Neural progenitor cell (in vitro differentiated cells): ENCODE results near the gene IGFBP7. TPM values are rescaled to one million over a fixed set of nuclear protein-coding genes. Genes with fewer than 3 reads are reported as not detected.
"Not testable (repeated sequence)": the region's sequence is repeated elsewhere in the genome, so short reads cannot be mapped to it uniquely, and the experiment has no call there.

Experiments used
- DNase-seq: peaks from one replicate; pipeline ENCODE4 v3.0.0-alpha.2; 2016; ENCODE audit warnings: low spot score
- H2AFZ ChIP-seq: fragments of 200-600 bp; sonication (generic); replicated peaks from 2 replicates; pipeline ENCODE4 v1.6.1; 2016; ENCODE audit warnings: antibody characterized with exemption
- H3F3A ChIP-seq: fragments of 200-600 bp; sonication (generic); 2 replicates; pipeline ENCODE4 v1.6.1; 2016; ENCODE audit warnings: antibody characterized with exemption, low read depth
- H3K27ac ChIP-seq: fragments of 200-600 bp; sonication (generic); 2 replicates; pipeline ENCODE4 v1.5.1; 2016; ENCODE audit warnings: mild to moderate bottlenecking
- H3K27me3 ChIP-seq: fragments of 200-600 bp; sonication (generic); 2 replicates; pipeline ENCODE4 v1.6.1; 2016; ENCODE audit warnings: mild to moderate bottlenecking, moderate library complexity
- H3K36me3 ChIP-seq: fragments of 200-600 bp; sonication (generic); 2 replicates; pipeline ENCODE4 v1.5.1; 2016
- H3K4me1 ChIP-seq: fragments of 200-600 bp; sonication (generic); 2 replicates; pipeline ENCODE4 v1.6.1; 2016; ENCODE audit warnings: mixed run types
- H3K4me2 ChIP-seq: fragments of 200-600 bp; sonication (generic); 2 replicates; pipeline ENCODE4 v1.6.1; 2016
- H3K4me3 ChIP-seq: fragments of 200-600 bp; sonication (generic); 2 replicates; pipeline ENCODE4 v1.5.1; 2016
- H3K79me2 ChIP-seq: fragments of 200-600 bp; sonication (generic); 2 replicates; pipeline ENCODE4 v1.6.1; 2016; ENCODE audit warnings: low read depth
- H3K9ac ChIP-seq: fragments of 200-600 bp; sonication (generic); 2 replicates; pipeline ENCODE4 v1.6.1; 2016
- H3K9me3 ChIP-seq: fragments of 200-600 bp; sonication (generic); 2 replicates; pipeline ENCODE4 v1.5.1; 2016; ENCODE audit warnings: low read depth
- H4K20me1 ChIP-seq: fragments of 200-600 bp; sonication (generic); 2 replicates; pipeline ENCODE4 v1.6.1; 2016; ENCODE audit warnings: low read depth
- H3K27ac Mint-ChIP-seq: 3 replicates; pipeline ENCODE4 v1.8.0; 2021; ENCODE audit warnings: mixed read lengths
- H3K27me3 Mint-ChIP-seq: 2 replicates; pipeline ENCODE4 v1.8.0; 2022; ENCODE audit warnings: low read depth, mild to moderate bottlenecking, inconsistent platforms, moderate library complexity, mixed read lengths; ENCODE audit not compliant: insufficient read depth
- H3K36me3 Mint-ChIP-seq: 3 replicates; pipeline ENCODE4 v1.8.0; 2021; ENCODE audit warnings: mixed read lengths
- H3K4me1 Mint-ChIP-seq: 3 replicates; pipeline ENCODE4 v1.8.0; 2021; ENCODE audit warnings: mixed read lengths
- H3K4me3 Mint-ChIP-seq: 3 replicates; pipeline ENCODE4 v1.8.0; 2021; ENCODE audit warnings: mild to moderate bottlenecking, moderate library complexity, mixed read lengths
- H3K9me3 Mint-ChIP-seq: 3 replicates; pipeline ENCODE4 v1.8.0; 2020; ENCODE audit warnings: mixed read lengths
- EZH2 ChIP-seq: fragments of 200-600 bp; sonication (generic); IDR thresholded peaks from 2 replicates; pipeline ENCODE4 v1.6.1; 2017; ENCODE audit warnings: antibody characterized with exemption, mild to moderate bottlenecking, moderate library complexity
- EZH2phosphoT487 ChIP-seq: fragments of 200-600 bp; sonication (generic); IDR thresholded peaks from 2 replicates; pipeline ENCODE4 v1.6.1; 2017; ENCODE audit warnings: antibody characterized with exemption
- total RNA-seq: library from RNA; depleted of rRNA; stranded (reverse); fragments of >200 nt; gene quantifications from 2 replicates; pipeline ENCODE4 v1.2.3, GENCODE V29; 2015; ENCODE audit warnings: low replicate concordance
- TF ChIP-seq, protein P1 (sequence below): fragments of 200-600 bp; sonication (generic); IDR thresholded peaks from 2 replicates; pipeline ENCODE4 v1.5.1; 2017; ENCODE audit warnings: antibody characterized with exemption, mild to moderate bottlenecking

The IGFBP7 gene
- total RNA-seq, 1 donor from 2014 or later, result 0.86 TPM

DNA sequence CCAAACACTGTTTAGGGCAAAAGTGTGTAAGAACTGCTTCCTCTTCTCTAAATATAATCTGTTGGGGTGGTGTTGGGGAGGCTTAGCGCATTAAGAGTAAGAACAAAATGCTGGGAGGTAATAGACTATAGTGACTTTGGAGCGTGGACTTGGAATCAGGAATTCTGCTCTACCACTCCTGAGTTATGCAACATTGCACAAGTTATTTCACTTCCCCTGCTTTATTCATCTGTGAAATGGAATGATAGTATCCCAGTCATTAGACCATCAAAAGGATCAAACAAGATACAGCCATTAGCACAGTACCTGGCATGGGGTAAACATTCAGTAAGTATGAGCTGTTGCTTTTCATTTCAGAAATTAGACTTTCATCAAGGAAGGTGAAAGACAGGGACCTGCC is 58.7 kb downstream of the IGFBP7 start:
- TF ChIP-seq EZH2, result no peak
- no peak for TF ChIP-seq EZH2phosphoT487
- TF ChIP-seq, protein P1, sequence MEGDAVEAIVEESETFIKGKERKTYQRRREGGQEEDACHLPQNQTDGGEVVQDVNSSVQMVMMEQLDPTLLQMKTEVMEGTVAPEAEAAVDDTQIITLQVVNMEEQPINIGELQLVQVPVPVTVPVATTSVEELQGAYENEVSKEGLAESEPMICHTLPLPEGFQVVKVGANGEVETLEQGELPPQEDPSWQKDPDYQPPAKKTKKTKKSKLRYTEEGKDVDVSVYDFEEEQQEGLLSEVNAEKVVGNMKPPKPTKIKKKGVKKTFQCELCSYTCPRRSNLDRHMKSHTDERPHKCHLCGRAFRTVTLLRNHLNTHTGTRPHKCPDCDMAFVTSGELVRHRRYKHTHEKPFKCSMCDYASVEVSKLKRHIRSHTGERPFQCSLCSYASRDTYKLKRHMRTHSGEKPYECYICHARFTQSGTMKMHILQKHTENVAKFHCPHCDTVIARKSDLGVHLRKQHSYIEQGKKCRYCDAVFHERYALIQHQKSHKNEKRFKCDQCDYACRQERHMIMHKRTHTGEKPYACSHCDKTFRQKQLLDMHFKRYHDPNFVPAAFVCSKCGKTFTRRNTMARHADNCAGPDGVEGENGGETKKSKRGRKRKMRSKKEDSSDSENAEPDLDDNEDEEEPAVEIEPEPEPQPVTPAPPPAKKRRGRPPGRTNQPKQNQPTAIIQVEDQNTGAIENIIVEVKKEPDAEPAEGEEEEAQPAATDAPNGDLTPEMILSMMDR, result no peak
- no peak overlapping the region for H3K4me3 Mint-ChIP-seq

DNA sequence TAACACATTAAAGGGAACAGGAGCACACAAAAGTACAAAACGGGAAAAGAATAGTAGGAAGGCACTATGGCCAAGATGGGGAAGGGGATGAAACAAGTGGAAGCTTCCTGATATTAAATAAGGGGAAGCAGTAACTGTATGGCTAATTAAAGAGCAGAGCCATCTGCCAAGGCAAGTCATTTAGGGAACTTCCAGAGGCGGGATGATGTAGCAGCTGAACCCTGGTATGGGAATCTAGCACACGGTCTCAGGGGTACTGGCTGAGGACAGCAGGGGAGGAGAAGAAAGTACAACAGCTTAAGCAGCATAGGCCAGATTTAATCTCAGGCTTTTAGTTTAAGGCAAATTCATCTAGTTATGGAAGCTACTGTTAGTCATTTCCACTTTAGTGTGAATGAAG is 59.1 kb downstream of the IGFBP7 start:
- H3K9me3 Mint-ChIP-seq, result peaks cover 9% of the 10 kb centered on the region
- H3K36me3 Mint-ChIP-seq, result peaks cover 5% of the 10 kb centered on the region
- H3K9ac ChIP-seq, result no peak overlapping the region
- no peak overlapping the region for H3K4me3 Mint-ChIP-seq
- no peaks in the 10 kb centered on the region for H3K27me3 ChIP-seq
- H3K4me1 ChIP-seq, result no peaks in the 10 kb centered on the region
- no peaks in the 10 kb centered on the region for H3K79me2 ChIP-seq
- no peak overlapping the region for H3K4me2 ChIP-seq
- no peak overlapping the region for H3K27ac Mint-ChIP-seq
- no peak for DNase-seq
- no peak overlapping the region for H3K27ac ChIP-seq
- no peak overlapping the region for H2AFZ ChIP-seq
- no peak overlapping the region for H3K4me3 ChIP-seq
- H3K9me3 ChIP-seq, result no peaks in the 10 kb centered on the region
- no peaks in the 10 kb centered on the region for H3K36me3 ChIP-seq
- no peaks in the 10 kb centered on the region for H4K20me1 ChIP-seq
- TF ChIP-seq EZH2phosphoT487 (no peak), EZH2 (no peak)
- TF ChIP-seq, protein P1, result no peak
- H3F3A ChIP-seq, result no peaks in the 10 kb centered on the region
- peaks cover 2% of the 10 kb centered on the region for H3K27me3 Mint-ChIP-seq
- peaks cover 7% of the 10 kb centered on the region for H3K4me1 Mint-ChIP-seq

More for the DNA sequence above, 58.7 kb downstream of the IGFBP7 start:
- peaks cover 12% of the 10 kb centered on the region for H3K4me1 Mint-ChIP-seq
- no peaks in the 10 kb centered on the region for H3K4me1 ChIP-seq
- no peak overlapping the region for H3K4me2 ChIP-seq
- H3K27me3 Mint-ChIP-seq, result peaks cover 2% of the 10 kb centered on the region
- H3K9ac ChIP-seq, result no peak overlapping the region
- peaks cover 5% of the 10 kb centered on the region for H3K36me3 Mint-ChIP-seq
- H3F3A ChIP-seq, result no peaks in the 10 kb centered on the region
- H2AFZ ChIP-seq, result no peak overlapping the region
- no peak overlapping the region for H3K4me3 ChIP-seq
- H3K27me3 ChIP-seq, result no peaks in the 10 kb centered on the region
- H3K79me2 ChIP-seq, result no peaks in the 10 kb centered on the region
- H3K36me3 ChIP-seq, result no peaks in the 10 kb centered on the region
- DNase-seq, result no peak
- no peak overlapping the region for H3K27ac ChIP-seq
- no peaks in the 10 kb centered on the region for H4K20me1 ChIP-seq
- no peak overlapping the region for H3K27ac Mint-ChIP-seq
- H3K9me3 ChIP-seq, result no peaks in the 10 kb centered on the region
- peaks cover 8% of the 10 kb centered on the region for H3K9me3 Mint-ChIP-seq

DNA sequence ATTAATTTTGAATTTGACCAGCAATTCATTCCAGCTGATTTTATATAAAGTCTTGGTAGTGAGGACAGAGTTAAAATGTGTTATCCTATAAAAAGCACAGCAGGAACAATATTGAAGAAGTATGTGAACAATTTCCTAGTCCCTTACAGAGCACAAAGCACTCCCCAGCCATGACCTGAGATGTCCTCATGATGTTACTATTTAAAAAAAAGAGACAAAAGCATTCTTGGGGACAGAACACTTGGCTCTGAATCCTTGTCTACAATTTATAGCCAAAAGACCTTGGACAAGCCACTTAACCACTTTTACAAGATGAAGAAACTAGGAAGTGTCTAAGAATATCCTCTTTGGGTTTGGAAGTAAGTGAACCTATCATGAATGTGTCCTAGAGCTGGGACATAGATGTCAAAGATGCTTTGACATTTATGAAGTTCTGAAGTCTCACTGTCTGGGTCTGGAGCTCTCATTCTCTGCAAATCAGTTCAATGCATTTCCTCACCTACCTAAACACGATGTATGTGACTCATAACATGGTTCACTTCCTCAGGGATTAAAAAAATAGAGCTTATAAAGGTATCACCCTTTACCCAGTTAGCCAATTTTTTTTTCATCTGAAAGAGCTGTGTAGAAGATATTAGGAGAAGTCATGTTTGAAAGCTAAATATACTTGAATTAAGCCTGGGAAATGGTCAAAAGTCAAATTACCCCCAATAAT is 61.4 kb downstream of the IGFBP7 start:
- no peak for DNase-seq
- no peak overlapping the region for H3K4me2 ChIP-seq
- TF ChIP-seq EZH2 (no peak), EZH2phosphoT487 (no peak)
- TF ChIP-seq, protein P1, result no peak
- no peaks in the 10 kb centered on the region for H3K27me3 ChIP-seq
- no peaks in the 10 kb centered on the region for H3K4me1 ChIP-seq
- H3F3A ChIP-seq, result no peaks in the 10 kb centered on the region
- no peak overlapping the region for H3K27ac Mint-ChIP-seq
- peaks cover 3% of the 10 kb centered on the region for H3K27me3 Mint-ChIP-seq
- no peaks in the 10 kb centered on the region for H4K20me1 ChIP-seq
- H3K27ac ChIP-seq, result no peak overlapping the region
- peaks cover 7% of the 10 kb centered on the region for H3K4me1 Mint-ChIP-seq
- no peak overlapping the region for H3K4me3 ChIP-seq
- H3K36me3 Mint-ChIP-seq, result peaks cover 5% of the 10 kb centered on the region
- no peaks in the 10 kb centered on the region for H3K79me2 ChIP-seq
- no peak overlapping the region for H3K9ac ChIP-seq
- no peak overlapping the region for H2AFZ ChIP-seq
- no peaks in the 10 kb centered on the region for H3K9me3 ChIP-seq
- no peak overlapping the region for H3K4me3 Mint-ChIP-seq
- H3K36me3 ChIP-seq, result no peaks in the 10 kb centered on the region
- H3K9me3 Mint-ChIP-seq, result peaks cover 12% of the 10 kb centered on the region

DNA sequence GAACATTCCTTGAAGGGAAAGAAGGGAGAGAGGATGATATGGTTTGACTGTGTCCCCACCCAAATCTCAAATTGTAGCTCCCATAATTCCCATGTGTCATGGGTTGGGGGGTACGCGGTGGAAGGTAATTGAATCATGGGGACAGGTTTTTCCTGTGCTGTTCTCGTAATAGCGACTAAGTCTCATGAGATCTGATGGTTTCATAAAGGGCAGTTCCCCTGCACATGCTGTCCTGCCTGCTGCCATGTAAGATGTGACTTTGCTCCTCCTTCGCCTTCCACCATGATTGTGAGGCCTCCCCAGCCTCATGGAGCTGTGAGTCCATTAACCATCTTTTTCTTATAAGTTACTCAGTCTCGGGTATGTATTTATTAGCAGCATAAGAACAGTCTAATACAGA is 63.1 kb downstream of the IGFBP7 start:
- not testable (repeated sequence) for H3K4me3 Mint-ChIP-seq, H3K27ac Mint-ChIP-seq, H3K9ac ChIP-seq, H3K36me3 ChIP-seq, H3K27me3 ChIP-seq, H3K36me3 Mint-ChIP-seq, H3K27ac ChIP-seq, H3K4me1 ChIP-seq, H3K79me2 ChIP-seq, H3K27me3 Mint-ChIP-seq, DNase-seq, H3K4me3 ChIP-seq, H4K20me1 ChIP-seq, H3K4me2 ChIP-seq, H3K9me3 ChIP-seq, H2AFZ ChIP-seq, H3F3A ChIP-seq
- peaks cover 12% of the 10 kb centered on the region for H3K9me3 Mint-ChIP-seq
- H3K4me1 Mint-ChIP-seq, result peaks cover 14% of the 10 kb centered on the region
